ENCODE measurements around the gene ARHGAP33. TPM values are rescaled to one million over a fixed set of nuclear protein-coding genes. Genes with fewer than 3 reads are reported as not detected.
"Not testable (repeated sequence)": the region's sequence is repeated elsewhere in the genome, so short reads cannot be mapped to it uniquely, and the experiment has no call there.

ARHGAP33 gene
- total RNA-seq, 1 donor from 2014 or later: 8.8 TPM

DNA sequence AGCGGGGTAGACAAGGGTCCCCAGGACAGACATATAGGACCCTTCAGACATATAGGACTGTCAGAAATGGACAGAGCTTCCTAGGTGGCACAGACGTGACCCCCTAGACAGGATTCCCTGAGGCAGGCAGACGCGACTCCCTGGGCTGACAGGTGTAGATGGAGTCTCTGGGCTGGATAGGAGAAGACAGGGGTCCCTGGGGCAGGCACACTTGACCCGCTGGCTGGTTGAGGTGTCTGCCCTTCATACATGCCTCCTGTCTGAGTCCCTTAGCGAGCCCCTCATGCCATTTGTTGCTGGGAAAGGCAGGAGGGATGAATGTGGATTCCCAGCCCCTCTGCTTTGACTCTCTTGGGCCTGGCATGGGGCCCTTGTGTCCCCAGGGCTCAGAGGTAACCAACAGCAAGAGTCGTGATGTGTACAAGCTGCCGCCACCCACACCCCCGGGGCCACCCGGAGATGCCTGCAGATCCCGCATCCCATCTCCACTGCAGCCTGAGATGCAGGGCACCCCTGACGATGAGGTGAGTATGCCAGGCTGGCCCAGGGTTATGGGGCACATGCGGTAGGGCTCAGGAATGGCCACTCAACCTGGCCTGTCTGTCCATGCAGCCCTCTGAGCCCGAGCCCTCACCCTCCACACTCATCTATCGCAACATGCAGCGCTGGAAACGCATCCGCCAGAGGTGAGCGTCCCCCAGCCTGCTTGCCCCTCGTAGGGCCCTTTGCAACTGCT, 21.6 kb upstream of the ARHGAP33 start:
- DNase-seq (ENCODE audit: low spot score): peak; percentile 69
- intact Hi-C loops (cut with DNase I): no loop called here

DNA sequence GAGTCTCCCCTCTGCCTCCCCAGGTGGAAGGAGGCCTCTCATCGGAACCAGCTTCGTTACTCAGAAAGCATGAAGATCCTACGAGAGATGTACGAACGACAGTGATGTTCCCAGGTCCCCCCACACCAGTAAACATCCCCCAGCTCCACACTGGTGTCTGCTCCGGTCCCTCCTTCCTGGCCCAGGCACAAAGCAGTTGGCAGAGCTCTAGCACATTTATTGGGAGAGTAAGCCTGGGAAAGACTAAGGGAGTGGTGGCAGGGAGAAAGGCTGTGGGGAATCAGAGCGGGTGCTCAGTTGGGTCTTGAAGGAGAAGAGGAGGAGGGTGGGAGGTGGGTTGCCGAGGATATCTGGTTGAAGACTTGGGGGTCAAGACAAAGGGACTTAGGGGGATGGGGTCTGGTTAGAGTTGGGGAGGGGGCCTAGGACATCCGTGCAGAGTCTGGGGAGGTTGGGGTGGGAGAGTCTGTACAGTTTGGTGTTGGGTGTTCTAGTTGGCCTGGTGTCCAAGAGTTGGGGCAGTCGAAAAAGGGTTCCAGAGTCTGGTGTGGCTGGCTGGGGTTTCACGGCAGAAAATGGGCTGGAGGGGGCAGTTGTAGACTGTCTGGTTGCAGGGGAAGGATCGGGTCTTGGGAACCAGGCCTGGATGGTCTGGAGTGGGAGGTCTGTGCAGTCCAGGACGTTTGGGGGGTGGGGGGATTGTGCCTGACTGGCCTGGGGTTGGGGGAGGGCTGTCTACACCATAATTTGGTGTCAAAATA, 20.8 kb upstream of the ARHGAP33 start:
- intact Hi-C loops (cut with DNase I): no loop called here
- no peak for DNase-seq (ENCODE audit: low spot score)

DNA sequence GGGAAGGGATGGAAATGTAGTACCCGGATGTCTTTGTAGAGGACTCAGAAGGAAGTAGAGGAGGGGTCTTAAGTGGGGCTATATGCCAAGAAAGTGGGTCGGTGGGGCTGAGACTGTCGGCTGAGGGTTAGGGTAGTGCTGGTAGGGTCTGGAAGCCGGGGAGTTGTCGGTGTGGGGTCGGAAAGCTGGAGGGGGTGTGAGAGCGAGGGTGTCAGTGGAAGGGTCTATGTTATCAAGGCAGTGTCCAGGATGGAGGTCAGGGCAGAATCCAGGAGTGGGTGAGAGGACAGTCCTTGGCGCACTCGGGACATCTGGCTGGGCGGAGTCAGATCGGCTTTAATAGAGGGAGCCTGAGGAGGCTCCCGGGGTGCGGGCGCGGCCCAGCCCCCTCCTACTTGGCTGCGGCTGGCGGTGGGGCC, 20.2 kb upstream of the ARHGAP33 start:
- intact Hi-C loops (cut with DNase I): no loop called here
- DNase-seq (ENCODE audit: low spot score): no peak

DNA sequence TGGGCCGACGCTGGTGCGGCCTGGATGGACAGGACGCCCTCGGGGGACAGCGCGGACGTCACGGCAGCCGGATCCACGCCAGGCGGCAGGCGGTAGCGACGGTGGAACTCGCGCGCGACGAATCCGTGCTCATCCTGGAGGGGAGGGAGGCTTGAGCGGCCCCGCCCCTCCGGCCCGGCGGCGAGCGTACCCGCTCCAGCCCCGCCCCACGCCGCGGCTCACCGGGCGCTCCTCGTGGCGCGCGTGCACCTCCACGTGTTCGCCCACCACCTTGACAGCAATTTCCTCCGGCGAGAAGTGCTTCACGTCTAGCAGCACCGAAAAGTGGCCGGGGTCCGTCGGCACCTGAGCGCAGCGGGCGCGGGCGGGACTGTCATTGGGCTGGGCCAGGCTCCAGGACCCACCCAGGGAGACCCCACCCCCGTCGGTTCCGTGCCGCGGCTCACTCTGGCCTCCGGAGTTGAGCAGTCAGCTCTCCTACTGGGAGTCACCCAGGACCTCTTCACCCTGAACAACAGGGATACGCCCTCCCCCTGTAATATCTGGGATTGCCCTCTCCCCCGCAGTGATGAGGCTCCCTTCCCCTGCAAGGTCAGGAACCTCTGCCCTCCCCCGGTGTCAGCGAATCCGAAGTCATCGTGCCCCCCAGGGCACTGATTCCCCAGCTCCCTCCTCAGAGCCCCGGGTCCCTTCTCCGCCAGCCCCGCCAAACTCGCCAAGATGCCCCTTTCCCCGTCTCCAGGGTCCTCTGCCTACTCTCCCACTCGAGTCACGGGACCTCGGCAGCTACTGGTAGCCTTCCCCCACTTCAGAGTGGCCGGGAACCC, 19.6 kb upstream of the ARHGAP33 start:
- intact Hi-C loops (cut with DNase I): no loop called here
- DNase-seq (ENCODE audit: low spot score): peak; percentile 91

DNA sequence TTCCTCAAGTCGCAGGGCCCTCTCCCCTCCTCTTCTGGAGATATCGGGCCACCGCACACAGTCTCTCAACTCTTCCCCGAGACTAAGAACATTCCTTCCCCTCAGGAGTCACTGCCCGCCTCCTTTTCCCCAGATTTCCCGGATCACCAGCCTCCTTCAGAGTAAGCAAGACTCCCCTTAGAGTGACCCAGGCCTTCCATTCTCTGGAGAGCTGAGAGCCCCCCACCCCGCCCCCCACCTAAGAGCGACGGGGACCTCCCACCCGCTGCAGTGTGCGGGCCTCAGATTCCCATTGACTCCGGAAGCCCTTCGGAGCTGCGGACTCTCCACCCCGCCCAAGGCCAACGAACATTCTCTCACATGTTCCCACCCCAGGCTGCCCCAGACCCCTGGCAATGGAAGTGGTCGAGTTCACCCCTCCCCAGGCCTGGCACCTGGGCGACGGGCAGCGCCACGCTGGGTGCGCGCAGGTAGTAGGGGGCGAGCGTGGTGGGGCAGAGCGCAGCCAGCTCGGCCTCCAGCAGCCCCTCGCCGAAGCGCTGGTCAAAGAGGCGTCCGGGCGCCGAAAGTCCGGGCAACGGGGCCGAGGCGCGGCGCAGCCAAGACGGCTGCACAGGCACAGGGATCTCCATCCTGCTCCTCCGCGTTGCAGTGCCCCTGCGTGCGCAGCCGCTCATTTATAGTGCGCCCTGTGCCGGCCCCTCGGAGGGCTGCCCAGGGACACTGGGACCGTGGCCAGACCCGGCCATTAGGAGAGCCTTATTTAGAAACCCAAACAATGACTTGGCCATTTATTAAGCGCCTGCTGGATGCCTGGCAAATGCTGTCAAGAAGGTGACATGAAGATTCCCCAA, 18.8 kb upstream of the ARHGAP33 start, which contains the start of gene HSPB6:
TSS of gene HSPB6 (minus strand) at position 653 of the 854 bp plus-strand sequence. CDS start at position 632, 21 bp downstream.
- peak; percentile 89 for DNase-seq (ENCODE audit: low spot score)
- intact Hi-C loops (cut with DNase I): no loop called here

DNA sequence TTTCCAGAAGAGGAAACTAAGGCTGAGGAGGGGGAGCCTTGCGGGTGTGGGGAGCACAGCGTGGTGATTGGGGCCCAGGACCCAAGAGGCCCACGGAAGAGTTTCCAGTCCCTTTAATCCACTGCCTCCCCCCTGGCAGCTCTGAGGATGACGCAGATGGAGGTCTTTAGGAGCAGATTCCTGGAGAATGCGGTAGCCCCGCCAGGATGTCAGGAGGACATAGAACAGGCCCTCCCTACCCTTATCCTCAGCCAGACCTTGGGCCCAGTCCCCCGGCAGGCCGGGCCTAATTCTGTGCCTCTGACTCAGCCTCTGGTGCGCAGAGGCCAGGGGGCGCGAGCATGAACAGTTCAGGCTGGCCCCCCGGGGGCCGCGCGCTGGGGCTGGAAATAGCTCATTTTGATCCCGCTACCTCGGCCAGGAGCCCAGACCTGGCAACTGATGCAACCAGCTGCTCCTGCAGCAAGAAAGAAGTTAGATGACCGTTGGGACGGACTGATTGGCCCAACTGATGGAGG, 18.1 kb upstream of the ARHGAP33 start:
- intact Hi-C loops (cut with DNase I): no loop called here
- peak; percentile 92 for DNase-seq (ENCODE audit: low spot score)

DNA sequence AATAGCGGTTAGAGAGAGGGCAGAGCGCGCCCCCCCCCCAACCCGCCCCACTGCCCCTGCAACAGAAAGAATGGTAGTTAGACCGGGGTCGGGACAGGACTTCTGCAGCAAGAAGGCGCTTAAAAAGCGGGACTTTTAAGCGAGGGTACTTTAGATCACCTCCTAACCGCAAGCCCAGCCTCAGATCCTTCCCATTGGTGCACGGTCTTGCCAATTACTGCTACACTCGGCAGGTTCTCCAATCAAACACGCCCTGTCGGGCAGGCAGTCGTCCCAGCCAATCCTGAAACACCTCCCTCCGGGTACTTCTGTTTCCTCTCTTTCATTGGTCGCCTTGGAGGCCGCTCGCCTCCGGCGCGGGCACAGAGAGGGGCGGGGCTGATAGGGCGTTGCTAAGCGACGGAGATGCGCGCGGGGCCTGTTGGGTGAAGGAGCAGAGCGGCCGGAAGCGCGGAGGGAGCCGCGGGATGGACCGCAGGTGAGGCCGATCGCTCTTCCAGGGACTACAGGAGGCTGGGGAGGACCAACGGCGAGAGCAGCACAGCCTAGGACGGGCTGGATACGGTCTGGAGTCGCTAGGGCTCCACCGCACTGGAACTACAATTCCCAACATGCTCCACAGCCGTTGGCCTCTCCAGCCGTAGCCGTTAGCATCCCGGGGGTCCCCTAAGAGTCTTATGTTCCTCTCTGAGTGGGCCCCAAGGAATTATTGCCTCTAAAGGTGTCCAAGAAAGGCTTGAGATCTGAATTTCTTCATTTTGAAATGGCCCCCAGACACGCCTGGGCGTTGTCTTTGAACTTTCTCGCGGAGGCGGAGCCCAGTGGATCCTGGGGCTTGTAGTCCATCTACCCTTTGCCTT, 17.4 kb upstream of the ARHGAP33 start, which contains the start of gene PROSER3:
TSS of gene PROSER3 (plus strand) at position 428 of the 860 bp plus-strand sequence. CDS start at position 468, 40 bp downstream.
- DNase-seq (ENCODE audit: low spot score): peak; percentile 99
- intact Hi-C loops (cut with DNase I): no loop called here

DNA sequence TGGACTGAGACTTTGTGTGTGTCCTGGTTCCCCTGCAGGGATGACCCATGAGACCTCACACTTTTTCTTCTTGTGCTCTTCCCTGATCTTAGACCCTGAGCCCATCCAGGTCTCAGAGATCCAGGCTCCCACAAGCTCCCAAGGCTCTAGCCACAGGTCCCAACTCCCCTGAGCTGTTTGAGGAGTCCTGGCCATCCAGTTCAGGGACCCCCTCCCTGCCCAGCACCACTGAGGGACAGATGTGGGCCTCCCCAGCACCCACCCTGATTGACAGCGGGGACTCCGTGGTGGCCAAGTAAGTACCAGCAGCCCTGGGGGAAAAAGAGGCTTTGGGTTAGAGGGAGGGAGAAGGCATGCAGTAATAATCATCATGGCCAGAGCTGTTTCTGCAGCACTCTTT, 15.7 kb upstream of the ARHGAP33 start:
- intact Hi-C loops (cut with DNase I): no loop called here
- DNase-seq (ENCODE audit: low spot score): no peak

DNA sequence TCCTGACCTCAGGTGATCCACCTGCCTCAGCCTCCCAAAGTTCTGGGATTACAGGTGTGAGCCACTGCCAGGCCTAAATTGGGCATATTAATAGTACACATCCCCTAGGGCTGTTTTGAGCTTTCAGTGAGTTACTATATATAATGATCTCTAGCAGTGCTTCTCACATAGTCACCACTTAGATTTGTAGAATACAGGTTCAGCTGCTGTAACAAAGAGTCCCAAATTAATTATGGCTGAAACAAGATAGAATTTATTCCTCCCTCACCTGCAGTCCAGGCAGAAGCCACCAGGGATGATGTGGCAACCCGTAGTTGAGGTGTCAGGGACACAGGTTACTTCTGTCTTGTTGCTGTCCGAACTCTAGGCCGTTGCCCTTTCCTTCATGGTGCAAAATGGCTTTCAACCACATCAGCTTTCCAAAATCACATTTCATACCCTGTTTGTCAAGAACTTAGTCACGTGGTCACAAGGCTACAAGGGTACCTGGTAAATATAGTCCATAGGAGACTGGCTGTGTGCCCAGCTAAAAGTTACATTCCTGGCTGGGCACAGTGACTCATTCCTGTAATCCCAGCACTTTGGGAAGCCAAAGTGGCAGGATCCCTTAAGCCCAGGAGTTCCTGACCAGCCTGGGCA, 14.5 kb upstream of the ARHGAP33 start:
- DNase-seq (ENCODE audit: low spot score): no peak
- intact Hi-C loops (cut with DNase I): no loop called here

DNA sequence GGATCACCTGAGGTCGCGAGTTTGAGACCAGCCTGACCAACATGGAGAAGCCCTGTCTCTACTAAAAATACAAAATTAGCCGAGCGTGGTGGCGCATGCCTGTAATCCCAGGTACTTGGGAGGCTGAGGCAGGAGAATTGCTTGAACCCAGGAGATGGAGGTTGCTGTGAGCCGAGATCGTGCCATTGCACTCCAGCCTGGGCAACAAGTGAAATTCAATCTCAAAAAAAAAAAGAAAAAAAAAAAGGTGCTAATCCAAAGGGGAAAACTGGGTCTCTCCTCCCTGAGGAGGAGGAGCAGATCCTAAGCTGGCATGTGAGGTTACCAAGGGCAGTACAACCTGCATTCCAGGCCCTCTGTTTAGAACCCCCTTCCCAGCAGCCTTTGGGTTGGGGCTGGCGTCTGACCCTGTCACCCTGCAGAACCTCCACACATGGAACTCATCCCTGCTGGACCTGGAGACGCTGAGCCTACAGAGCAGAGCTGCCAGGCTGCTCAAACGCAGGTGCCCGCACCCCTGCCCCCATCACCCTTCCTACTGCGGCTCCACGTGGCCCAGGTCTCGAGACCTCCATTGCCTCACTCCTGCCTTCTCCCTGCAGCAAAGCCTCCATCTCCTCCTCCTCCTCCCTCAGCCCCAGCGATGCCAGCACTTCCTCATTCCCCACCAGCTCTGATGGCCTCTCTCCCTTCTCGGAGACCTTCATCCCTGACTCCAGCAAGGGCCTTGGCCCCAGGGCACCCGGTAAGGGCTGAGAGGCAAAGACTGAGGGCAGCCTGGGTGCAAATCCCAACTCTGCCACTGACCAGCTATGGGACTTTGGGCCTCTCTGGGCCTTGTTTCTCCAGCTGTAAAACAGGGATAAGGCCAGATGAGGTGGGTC, 10.7 kb upstream of the ARHGAP33 start:
- intact Hi-C loops (cut with DNase I): no loop called here
- DNase-seq (ENCODE audit: low spot score): no peak

DNA sequence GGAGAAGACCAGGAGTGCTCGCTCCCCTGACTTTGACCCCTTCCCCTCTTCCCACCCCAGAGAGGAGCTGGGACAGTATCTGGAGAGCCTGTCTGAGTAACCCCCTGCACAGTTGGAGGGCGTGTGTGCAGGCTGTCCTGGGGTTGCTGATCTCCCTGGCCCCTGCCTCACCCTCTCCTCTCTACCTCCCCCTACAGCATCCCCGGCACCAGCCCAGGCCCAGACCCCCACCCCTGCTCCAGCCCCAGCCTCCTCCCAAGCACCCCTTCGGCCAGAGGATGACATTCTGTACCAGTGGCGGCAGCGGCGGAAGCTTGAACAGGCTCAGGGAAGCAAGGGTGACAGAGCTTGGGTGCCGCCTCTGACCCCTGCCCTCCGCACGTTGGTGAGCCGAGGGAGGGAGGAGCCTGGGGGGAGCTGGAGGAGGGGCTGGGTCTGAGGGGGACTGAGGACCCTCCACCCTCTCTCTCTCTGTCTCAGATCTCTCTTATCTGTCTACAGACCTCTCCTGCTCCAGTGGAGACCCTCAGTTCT, 8.7 kb upstream of the ARHGAP33 start:
- DNase-seq (ENCODE audit: low spot score): no peak
- intact Hi-C loops (cut with DNase I): no loop called here

DNA sequence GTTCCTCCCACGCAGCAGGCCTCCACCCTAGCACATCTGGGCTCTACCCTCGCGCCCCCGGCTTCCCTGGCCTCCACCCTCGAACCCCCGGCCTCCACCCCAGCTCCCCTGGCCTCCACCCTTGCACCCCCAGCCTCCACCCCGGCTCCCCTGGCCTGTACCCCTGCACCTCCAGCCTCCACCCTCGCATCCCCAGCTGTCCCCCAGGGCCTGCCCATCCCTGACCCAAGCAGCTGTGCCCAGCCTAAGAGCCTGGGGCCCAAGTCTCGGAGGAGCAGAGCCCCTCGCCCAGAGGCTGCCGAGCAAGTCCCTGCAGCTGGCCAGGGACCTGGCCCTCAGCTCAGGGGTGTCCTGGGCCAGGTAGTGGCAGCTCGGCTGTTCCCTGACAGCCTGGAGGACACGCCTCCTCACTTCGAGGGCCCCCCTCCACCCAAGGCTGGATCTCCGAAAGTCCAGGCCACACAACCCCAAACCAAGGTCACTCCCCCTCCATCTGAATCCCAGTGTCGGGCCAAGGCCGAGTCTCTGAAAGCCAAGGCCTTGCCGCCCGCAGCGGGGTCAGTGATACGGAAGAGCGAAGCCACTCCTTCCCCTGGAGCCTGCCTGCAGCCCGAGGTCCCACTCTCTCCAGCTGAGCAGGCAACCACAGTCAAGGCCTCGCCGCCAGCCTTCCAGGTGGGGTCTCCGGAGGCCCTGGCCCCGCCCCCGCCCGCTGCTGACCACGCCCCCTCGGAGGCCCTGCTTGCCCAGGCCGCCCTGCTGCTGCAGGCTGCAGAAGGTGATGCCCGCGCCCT, 7.9 kb upstream of the ARHGAP33 start:
- intact Hi-C loops (cut with DNase I): no loop called here
- DNase-seq (ENCODE audit: low spot score): no peak

DNA sequence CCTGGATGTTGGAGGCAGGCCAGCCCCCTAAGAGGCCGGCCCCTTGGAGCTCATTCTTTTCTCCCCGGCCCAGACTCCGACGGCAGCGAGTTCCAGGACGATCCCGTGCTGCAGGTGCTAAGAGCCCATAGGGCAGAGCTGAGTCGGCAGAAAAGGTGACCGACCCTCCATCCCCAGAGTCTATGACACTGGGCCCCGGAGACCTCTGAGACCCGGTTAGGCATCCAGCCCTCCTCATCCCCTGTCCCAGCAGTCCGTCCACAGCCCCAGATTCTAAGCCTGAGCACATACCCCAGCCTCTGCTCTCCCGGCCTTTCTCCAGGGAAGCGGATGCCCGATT, 7.3 kb upstream of the ARHGAP33 start:
- intact Hi-C loops (cut with DNase I): no loop called here
- no peak for DNase-seq (ENCODE audit: low spot score)

DNA sequence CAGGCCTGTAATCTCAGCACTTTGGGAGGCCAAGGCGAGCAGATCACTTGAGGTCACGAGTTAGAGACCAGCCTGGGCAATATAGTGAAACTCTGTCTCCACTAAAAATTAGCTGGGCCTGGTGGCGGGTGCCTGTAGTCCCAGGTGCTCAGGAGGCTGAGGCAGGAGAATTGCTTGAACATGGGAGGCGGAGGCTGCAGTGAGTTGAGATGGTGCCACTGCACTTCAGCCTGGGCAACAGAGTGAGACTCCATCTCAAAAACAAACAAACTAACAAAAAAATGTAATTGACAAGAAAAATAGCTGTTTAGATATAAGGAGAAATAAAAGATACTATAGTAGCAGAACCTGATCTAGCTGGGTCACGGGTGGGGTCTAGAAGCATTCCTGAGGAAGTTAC, 3.0 kb upstream of the ARHGAP33 start:
- intact Hi-C loops (cut with DNase I): loop anchor here (10.0 kb wide), 1 partner anchor 92 kb away; the partner anchor contains the start of gene APLP1
- DNase-seq (ENCODE audit: low spot score): not testable (repeated sequence)

DNA sequence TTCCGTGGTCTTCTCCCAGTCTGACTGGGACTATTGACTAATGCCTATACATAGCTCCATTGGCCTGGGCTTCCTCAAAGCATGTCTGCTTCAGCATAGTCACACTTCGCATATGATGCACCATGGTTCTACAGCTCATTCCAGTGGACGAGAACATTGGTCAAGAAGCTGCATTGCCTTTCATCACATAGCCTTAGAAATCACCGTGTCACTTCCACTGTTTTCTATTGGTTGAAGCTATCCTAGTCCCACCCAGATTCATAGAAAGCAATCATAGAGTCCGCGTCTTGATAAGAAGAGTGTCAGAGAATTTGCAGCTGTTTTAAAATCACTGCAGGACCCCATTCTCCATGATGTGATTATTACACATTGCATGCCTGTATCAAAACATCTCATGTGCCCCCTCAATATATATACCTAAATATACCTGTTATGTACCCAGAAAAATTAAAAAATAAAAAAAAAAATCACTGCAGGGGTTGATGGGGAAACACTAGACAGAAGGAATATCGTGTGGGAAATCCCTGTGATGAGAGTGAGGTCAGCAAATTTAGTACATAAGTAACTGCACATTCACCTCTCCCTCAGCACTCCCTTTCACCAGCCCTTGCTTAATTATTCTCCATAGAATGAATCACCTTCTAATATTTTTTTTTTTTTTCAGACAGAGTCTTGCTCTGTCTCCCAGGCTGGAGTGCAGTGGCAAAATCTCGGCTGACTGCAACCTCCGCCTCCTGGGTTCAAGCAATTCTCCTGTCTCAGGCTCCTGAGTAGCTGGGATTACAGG, 2.2 kb upstream of the ARHGAP33 start:
- intact Hi-C loops (cut with DNase I): loop anchor here (10.0 kb wide), 1 partner anchor 92 kb away; the partner anchor contains the start of gene APLP1
- DNase-seq (ENCODE audit: low spot score): no peak
